ENCODE data around the gene ARF1.

Gene ARF1

GRCh38 chr1:228044961-228045360 lies 37.5 kb upstream of the ARF1 start:
- DNase-seq (ENCODE audit: low read depth), result no peak
- H3K4me3 ChIP-seq (replicated peaks; ENCODE audit: low read depth, low read length), result no peak overlapping the region
- TF ChIP-seq CTCF (IDR thresholded peaks at IDR 0.05; ENCODE audit: low read length, missing control alignments), result no peak

GRCh38 chr1:228045405-228045804 lies 37.1 kb upstream of the ARF1 start:
- no peak overlapping the region for H3K4me3 ChIP-seq (replicated peaks; ENCODE audit: low read depth, low read length)
- DNase-seq (ENCODE audit: low read depth), result no peak
- no peak for TF ChIP-seq CTCF (IDR thresholded peaks at IDR 0.05; ENCODE audit: low read length, missing control alignments)

- no peak for TF ChIP-seq CTCF (IDR thresholded peaks at IDR 0.05; ENCODE audit: low read length, missing control alignments)
- no peak for DNase-seq (ENCODE audit: low read depth)
- H3K4me3 ChIP-seq (replicated peaks; ENCODE audit: low read depth, low read length), result no peak overlapping the region
Observed at GRCh38 chr1:228045871-228046270, 36.6 kb upstream of the ARF1 start.

GRCh38 chr1:228046421-228047182 lies 35.9 kb upstream of the ARF1 start:
- no peak for TF ChIP-seq CTCF (IDR thresholded peaks at IDR 0.05; ENCODE audit: low read length, missing control alignments)
- no peak for DNase-seq (ENCODE audit: low read depth)
- H3K4me3 ChIP-seq (replicated peaks; ENCODE audit: low read depth, low read length), result no peak overlapping the region

- H3K4me3 ChIP-seq (replicated peaks; ENCODE audit: low read depth, low read length), result no peak overlapping the region
- no peak for TF ChIP-seq CTCF (IDR thresholded peaks at IDR 0.05; ENCODE audit: low read length, missing control alignments)
- no peak for DNase-seq (ENCODE audit: low read depth)
Observed at GRCh38 chr1:228047183-228047466, 35.4 kb upstream of the ARF1 start.

- H3K4me3 ChIP-seq (replicated peaks; ENCODE audit: low read depth, low read length), result no peak overlapping the region
- DNase-seq (ENCODE audit: low read depth), result no peak
- TF ChIP-seq CTCF (IDR thresholded peaks at IDR 0.05; ENCODE audit: low read length, missing control alignments), result no peak
Observed at GRCh38 chr1:228048120-228048519, 34.4 kb upstream of the ARF1 start.

- no peak for TF ChIP-seq CTCF (IDR thresholded peaks at IDR 0.05; ENCODE audit: low read length, missing control alignments)
- H3K4me3 ChIP-seq (replicated peaks; ENCODE audit: low read depth, low read length), result no peak overlapping the region
- DNase-seq (ENCODE audit: low read depth), result no peak
Observed at GRCh38 chr1:228048659-228049298, 33.7 kb upstream of the ARF1 start.

Measured in fibroblast of pulmonary artery (primary cell).